Activated naive CD4-positive, alpha-beta T cell treated with Interleukin-2 at 50 U/mL for 16 hours (primary cell): ENCODE data around the gene ERFE.
"Not testable (repeated sequence)": the region's sequence is repeated elsewhere in the genome, so short reads cannot be mapped to it uniquely, and the experiment has no call there.

Experiments used
- DNase-seq: peaks from one replicate; pipeline ENCODE4 v3.0.0-alpha.2; 2020

The ERFE gene

GRCh38 chr2:238171072-238171431 is 12.3 kb downstream of the ERFE start:
- DNase-seq = not testable (repeated sequence)

- no peak for DNase-seq
Observed at GRCh38 chr2:238171575-238172187, 12.9 kb downstream of the ERFE start.

DNA sequence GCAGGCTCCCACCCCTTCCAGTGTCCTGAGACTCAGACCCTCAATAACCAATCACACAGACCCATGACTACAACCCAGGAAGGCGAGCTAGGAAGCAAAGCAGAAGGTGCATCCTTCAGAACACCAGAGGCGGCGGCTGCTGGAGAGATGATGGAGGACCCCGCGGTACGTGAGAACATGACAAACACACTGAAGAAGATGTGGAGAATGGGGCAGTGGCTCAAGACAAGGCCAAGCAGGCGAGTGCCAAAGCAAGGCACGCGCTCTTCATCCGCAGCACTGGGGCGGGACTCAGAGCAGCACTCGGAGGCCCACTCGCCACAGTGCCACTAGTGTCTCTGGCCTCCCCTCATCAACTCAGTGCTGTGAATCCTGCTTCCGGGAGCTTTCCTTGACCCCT is 13.7 kb downstream of the ERFE start:
- no peak for DNase-seq

DNA sequence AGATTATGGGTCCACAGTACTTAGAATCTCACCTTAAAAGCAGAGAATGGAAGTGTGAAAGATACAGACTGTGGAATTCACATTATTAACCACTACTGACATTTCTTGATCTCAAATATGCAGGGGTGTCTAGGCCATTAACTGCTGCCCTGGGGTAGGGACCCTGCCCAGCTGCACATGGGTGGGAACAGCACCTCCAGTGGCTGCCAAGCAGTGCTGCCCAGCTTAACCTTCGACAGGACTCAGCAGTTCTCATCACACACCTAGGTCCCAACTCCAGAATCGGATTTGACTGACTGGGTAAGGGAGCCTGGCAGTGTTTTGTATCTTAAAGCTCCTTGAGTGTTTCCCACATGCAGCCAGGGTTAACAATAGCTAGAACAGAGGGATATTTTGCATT is 14.9 kb downstream of the ERFE start:
- no peak for DNase-seq

DNA sequence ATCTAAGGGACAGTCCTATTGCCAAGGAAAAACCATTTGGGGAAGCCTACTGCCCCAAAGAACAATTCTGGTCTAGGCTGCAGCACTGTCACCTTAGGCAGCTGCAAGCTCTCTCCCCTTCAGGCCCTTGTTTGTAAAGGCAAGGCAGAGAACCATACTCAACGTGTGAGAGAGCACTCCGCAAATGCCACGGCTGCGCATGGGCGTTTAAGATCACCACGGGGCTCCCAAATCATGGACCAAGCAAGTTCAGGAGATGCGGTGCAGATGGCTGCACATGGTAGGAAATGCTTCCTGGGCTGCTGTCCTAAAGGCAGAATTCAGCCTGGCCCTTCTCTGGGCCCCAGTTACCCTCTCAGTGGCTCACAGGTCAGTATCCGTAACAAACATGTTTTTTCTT is 15.5 kb downstream of the ERFE start:
- no peak for DNase-seq

DNA sequence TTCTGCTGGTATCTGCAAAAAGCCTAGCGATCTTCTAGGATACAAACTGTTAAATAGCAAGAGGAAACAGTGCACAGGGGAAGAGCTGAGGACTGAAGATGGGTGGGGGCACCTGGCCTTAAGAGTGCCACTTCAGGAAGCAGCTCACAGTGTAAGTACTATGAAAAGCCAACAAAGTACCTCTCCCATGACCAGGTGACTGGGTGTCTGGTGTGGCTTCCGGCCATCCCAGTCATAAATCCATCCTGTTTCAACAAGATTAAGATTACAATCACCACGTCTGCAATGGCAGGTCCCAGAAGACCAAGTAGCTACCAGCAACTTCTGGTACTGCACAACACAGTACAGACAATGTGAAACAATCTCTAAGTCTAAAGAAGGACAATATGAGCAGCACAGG is 15.9 kb downstream of the ERFE start:
- DNase-seq = no peak

- no peak for DNase-seq
Observed at GRCh38 chr2:238176613-238177012, 17.8 kb downstream of the ERFE start.

GRCh38 chr2:238180554-238180953 is 21.8 kb downstream of the ERFE start:
- DNase-seq = no peak

- DNase-seq = no peak
Observed at GRCh38 chr2:238182362-238182761, 23.6 kb downstream of the ERFE start.

DNA sequence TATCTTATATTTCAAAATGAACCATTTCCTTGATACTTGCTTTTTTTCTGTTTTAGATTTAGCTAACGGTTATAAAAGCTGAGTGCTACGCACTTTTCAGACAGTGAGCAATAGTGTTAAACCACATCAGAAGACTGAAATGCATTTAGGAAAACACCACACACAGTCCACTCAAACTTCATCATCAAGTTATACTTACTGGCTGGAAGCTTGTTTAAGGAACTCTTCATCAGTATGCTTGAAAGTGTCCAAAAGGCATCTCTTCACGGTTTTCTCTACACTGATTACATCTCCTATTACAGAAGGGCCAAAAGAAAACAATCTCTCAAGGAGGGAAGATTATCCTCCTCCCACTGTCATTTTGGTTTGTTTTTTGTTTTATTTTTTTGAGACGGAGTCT is 25.1 kb downstream of the ERFE start:
- no peak for DNase-seq

DNA sequence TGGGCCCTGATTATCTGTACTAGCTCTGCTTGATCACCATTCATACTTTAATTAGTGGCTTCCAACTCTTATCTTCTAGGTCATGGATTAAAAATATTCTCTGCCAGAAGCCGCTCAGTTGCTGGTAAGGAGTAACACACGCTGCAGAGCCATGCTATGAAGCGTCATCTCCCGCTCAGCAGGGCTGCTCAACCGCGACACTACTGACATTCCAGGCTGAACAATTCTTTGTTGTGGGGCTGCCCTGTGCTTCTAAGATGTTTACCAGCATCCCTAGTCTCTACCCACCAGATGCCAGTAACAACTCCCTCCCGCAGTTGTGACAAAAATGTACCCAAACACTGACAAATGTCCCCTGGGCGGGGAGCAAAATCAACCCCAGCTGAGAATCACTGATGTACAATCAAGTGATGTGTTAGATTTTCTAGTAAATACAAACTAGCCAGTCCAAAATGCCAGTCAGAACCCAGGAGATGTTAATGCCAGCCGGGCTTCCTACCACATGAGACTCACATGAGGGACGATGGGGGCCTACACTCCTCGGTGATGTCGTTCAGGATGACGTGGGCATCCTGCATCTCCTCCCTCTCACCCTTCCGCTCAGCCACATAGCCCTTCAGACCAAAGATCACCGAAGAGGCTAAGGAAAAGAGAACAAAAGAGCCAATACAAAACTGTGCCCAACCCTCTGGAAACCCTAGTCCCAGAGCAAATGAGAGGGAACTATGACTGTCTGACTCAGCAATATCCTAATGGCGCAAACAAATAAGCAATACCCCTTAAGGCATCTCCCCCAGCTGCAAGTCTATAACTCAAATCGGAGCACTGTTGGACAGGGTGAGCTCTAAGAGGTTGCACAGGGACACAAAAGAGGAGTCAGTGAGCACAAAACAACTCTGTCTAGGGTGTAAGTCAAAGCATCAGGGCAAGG is 29.1 kb downstream of the ERFE start:
- DNase-seq = no peak

GRCh38 chr2:238190445-238190844 is 31.7 kb downstream of the ERFE start:
- DNase-seq = no peak

DNA sequence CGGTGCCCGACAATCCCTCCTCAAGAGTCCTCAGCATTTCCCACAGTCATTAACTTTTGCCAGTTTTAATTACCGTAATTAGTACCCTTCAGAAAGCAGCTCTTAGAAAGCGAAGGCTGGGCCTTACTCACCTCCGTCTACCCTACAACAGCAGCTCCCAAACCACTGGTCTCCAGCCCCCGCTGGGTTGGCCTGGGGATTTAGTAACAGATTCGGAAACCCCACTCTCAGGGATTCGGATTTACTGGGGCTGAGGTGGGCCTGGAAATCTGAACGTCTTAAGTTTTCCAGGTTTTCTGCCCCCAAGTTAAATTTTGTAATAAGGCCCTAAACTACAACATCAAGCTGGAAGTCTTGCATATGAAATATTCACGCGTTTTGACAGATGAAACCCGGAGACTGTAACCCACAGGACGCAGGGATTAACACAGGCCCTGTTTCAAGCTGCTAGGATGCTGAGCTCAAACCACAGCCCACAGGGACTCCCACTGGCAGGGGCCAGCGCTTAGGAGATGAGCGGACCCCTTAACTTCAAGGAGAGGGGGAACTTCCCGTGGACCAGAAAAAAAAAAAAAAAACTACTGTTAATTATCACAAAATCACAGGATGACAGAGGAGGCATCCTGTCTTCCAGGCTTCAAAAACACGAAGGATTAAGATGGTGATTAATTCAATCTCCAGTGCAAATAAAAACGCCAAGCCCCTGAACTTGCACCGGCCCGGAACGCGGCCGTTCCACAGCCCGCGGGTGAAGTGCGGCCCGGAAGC is 43.7 kb downstream of the ERFE start:
- DNase-seq = peak; percentile 13

DNA sequence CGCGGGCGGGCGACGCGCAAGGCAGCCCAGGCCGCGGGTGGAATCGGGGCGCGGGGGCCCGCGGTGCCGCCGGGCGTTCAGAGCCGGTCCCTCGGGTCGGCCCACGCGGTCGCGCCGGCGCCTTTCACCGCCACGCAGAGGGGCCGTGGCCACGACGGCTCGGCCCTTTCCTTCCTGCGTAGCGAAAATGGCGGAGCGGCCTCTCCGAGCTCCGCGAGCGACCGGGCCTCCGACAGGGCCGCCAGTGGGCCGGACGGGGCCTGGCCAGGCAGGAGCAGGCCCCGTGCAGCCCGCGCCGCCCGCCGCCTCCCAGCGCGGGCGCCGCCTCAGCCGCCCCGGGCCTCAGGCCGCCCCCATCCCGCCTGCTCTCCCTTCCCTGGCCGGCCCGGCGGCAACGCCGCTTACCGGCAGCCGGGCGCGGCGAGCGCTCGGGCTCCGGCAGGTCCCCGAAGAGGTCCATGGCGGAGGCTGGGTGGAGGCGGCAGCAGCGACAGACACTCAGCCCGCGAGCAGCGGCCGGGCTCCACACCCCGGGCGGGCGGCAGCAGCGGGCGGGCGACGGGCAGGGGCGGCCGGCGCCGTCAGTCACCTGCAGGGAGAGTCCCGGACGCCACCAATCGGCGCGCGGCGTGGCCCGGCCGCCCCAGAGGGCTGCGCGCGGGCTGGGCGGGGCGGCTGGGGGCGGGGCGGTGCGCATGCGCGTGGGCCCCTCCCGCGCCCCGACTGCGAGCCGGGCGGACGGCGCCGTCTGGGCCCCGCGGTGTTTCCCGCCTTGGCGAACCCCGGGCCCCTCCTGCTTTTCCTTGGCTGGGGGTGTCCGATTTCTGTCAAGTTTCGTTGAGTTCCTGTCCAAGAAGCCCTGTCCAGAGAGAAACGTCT is 44.6 kb downstream of the ERFE start, which contains the start of gene ILKAP:
ILKAP (minus strand) TSS at position 602 of the 879 bp plus-strand sequence; CDS start at position 460, 142 bp downstream.
- peak; percentile 89 for DNase-seq

DNA sequence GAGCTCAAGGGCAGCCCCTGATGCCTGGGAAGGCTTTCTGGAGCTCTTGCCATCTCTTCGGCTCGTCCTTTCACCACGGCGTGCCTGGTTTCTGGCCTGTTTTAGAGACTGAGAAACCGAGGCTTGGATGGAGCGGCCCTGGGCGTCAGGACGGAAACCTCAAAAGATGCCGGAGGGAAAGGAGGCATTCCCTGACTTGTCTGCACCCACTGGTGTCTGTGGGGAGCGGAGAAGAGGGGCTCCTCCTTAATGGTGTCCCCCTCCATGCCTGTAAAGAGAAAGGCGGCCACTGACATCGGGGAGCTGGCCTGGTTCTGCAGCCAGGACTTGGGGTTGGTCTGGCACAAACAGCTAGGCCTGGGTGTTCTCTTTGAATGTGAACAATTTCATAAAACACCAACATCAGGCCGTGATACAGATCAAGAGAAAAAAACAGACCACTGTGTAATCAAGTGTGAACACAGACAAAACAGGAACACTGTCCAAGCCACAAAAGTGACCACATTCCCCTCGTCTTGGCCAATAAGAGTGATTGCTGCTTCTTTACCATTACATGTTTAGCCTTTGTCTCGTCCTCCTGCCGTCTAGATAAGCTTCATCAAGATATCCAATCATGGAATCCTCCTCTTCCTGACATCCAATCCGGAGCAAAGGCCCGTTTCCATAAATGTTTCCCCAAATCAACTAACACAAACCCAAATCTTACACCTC is 45.4 kb downstream of the ERFE start:
- no peak for DNase-seq

- no peak for DNase-seq
Observed at GRCh38 chr2:238207006-238207405, 48.2 kb downstream of the ERFE start.

GRCh38 chr2:238216651-238217184 is 57.9 kb downstream of the ERFE start:
- no peak for DNase-seq
